Breast epithelium (tissue), 4 donors: ENCODE measurements around the gene GTPBP1. TPM values are rescaled to one million over a fixed set of nuclear protein-coding genes. Genes with fewer than 3 reads are reported as not detected.

Experiments
- DNase-seq, 2 donors: peaks; one replicate each; pipeline ENCODE4 v3.0.0-alpha.2; 2019; ENCODE audit warnings: low spot score in 2 of 2
- H3K27ac ChIP-seq, 2 donors: fragments of 200-600 bp; sonication (generic) in 1 of 2; one replicate each; pipeline ENCODE4 v1.5.1; 2016 to 2019; ENCODE audit warnings: mild to moderate bottlenecking in 1 of 2
- H3K27me3 ChIP-seq, 2 donors: fragments of 200-600 bp; sonication (generic) in 1 of 2; one replicate each; pipeline versions ENCODE4 v1.5.1 to v1.6.0; 2017 to 2019; ENCODE audit warnings: control low read depth in 1 of 2, mild to moderate bottlenecking in 1 of 2
- H3K36me3 ChIP-seq: fragments of 200-600 bp; one replicate; pipeline ENCODE4 v1.5.1; 2019
- H3K4me1 ChIP-seq, 2 donors: fragments of 200-600 bp; sonication (generic); one replicate each; pipeline ENCODE4 v1.5.1; 2016 to 2019; ENCODE audit warnings: control low read depth in 1 of 2
- H3K4me3 ChIP-seq, 3 donors: fragments of 200-600 bp; sonication (generic); 1 replicate in 2 of 3; 2 replicates in 1 of 3; pipeline ENCODE4 v1.5.1; 2016 to 2019; ENCODE audit warnings: mild to moderate bottlenecking in 3 of 3, moderate library complexity in 2 of 3
- H3K9me3 ChIP-seq, 2 donors: fragments of 200-600 bp; sonication (generic) in 1 of 2; one replicate each; pipeline ENCODE4 v1.5.1; 2016 to 2019; ENCODE audit warnings: control low read depth in 1 of 2
- POLR2A ChIP-seq: fragments of 450-650 bp; IDR thresholded peaks from one replicate; pipeline ENCODE4 v1.6.1; 2016; ENCODE audit warnings: antibody characterized with exemption, mild to moderate bottlenecking, moderate library complexity
- POLR2AphosphoS5 ChIP-seq, 3 donors: sonication (generic); formaldehyde crosslinking; IDR thresholded peaks; one replicate each; pipeline ENCODE4 v1.6.1; 2017; ENCODE audit warnings: antibody characterized with exemption in 3 of 3
- intact Hi-C: fragments of 100-400 bp; cut with DNase I; formaldehyde crosslinking; loops from one replicate; pipeline ENCODE4 v1.15.1; 2023; ENCODE audit warnings: low total_unique reads
- total RNA-seq, 3 donors: library from RNA; depleted of rRNA; stranded (reverse); fragments of >200 nt; gene quantifications; one replicate each; pipeline ENCODE4 v1.1.0, GENCODE V29; 2016
- TF ChIP-seq, protein P1 (sequence below), 3 donors: fragments of 450-650 bp; IDR thresholded peaks; one replicate each; pipeline ENCODE4 v1.5.1; 2016 to 2017; ENCODE audit warnings: antibody characterized with exemption in 3 of 3, mild to moderate bottlenecking in 3 of 3, moderate library complexity in 3 of 3

The GTPBP1 gene
- total RNA-seq, 3 donors from 2014 or later: 32.3 to 58.7 (median 56.9) TPM

DNA sequence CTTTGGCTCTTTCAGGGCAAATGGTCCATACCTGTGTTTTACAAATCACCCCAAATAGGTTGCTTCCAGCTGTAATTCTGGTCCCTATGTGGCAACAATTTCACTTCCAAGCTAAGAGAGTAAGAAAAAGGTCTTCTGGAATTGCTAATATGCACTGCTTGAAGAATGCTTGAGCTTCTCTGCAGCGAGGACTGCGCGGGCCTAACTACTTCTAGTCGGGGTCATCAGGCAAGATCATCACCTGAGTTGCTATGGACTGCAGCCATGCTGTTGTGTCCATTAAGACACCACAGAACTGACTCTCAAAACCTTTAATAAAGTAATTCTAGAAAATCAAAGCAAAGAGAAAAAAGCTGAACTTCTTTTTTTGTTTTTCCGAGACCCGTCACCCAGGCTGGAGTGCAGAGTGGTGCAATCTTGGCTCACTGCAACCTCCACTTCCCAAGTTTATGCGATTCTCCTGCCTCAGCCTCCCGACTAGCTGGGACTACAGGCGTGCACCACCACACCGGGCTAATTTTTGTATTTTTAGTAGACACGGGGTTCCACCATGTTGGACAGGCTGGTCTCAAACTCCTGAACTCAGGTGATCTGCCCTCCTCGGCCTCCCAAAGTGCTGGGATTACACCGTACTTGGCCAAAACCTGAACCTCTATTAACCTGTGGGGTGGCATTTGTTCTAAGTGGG lies 7.2 kb upstream of the GTPBP1 start:
- TF ChIP-seq, protein P1, sequence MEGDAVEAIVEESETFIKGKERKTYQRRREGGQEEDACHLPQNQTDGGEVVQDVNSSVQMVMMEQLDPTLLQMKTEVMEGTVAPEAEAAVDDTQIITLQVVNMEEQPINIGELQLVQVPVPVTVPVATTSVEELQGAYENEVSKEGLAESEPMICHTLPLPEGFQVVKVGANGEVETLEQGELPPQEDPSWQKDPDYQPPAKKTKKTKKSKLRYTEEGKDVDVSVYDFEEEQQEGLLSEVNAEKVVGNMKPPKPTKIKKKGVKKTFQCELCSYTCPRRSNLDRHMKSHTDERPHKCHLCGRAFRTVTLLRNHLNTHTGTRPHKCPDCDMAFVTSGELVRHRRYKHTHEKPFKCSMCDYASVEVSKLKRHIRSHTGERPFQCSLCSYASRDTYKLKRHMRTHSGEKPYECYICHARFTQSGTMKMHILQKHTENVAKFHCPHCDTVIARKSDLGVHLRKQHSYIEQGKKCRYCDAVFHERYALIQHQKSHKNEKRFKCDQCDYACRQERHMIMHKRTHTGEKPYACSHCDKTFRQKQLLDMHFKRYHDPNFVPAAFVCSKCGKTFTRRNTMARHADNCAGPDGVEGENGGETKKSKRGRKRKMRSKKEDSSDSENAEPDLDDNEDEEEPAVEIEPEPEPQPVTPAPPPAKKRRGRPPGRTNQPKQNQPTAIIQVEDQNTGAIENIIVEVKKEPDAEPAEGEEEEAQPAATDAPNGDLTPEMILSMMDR (IDR thresholded peaks at IDR 0.05): no peak
- TF ChIP-seq POLR2A (no peak), POLR2AphosphoS5 (IDR thresholded peaks at IDR 0.05) (no peak)
- H3K9me3 ChIP-seq: no peaks in the 10 kb centered on the region
- no peaks in the 10 kb centered on the region for H3K36me3 ChIP-seq
- peaks cover 0 to 30% of the 10 kb centered on the region in 2 donors for H3K4me1 ChIP-seq
- DNase-seq: no peak
- H3K27ac ChIP-seq: peak overlapping the region; percentile 91 to 99
- intact Hi-C loops: no loop called here
- no peaks in the 10 kb centered on the region for H3K27me3 ChIP-seq
- peak overlapping the region; percentile 74 to 97 (median 89) for H3K4me3 ChIP-seq

DNA sequence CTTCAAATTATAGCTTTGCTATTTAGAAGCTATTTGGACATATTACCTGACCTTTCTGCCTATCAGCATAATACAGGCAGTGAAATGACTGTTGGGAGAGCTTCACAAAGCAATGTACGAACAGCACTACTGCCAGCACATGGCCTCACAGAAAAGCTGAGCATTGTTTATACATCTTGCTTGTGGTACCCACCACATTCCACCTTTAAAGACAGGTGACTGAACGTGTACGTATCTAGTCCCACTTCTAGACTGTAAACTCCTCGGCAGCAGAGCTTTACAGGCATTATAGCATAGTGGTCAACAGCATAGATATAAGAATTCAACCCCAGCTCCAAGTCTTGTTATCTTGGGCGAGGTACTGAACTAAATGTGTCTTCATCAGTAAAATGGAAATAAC lies 6.6 kb upstream of the GTPBP1 start:
- intact Hi-C loops: no loop called here
- no peaks in the 10 kb centered on the region for H3K36me3 ChIP-seq

DNA sequence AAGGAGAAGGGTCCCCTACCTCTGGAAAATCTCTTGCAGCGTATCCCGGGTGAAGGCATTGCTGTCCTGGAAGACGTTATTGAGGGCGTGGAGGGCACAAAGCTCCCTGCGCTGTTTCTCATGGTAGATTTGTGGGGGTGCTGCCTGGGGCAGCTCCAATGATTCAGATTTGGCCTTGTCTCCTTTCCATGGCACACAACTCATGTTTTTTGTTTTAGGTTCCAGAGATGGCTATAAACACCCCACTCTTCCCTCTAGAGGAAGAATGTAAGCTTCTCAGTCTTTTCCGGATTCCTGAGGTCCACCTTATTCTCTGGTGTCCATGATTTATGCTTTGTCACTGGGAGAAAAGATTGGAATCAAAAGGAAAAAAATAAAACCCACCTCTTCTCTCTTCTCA lies 6.0 kb upstream of the GTPBP1 start:
- H3K9me3 ChIP-seq: no peaks in the 10 kb centered on the region
- intact Hi-C loops: loop anchor here (10.0 kb wide), 1 partner anchor 55 kb away; the partner anchor contains the start of gene SUN2
- TF ChIP-seq POLR2AphosphoS5 (IDR thresholded peaks at IDR 0.05): no peak
- TF ChIP-seq POLR2A: no peak
- TF ChIP-seq, protein P1 (IDR thresholded peaks at IDR 0.05): no peak
- no peaks in the 10 kb centered on the region for H3K27me3 ChIP-seq
- peak overlapping the region; percentile 91 to 99 for H3K27ac ChIP-seq
- peak overlapping the region; percentile 74 to 97 (median 89) for H3K4me3 ChIP-seq
- peaks cover 0 to 30% of the 10 kb centered on the region in 2 donors for H3K4me1 ChIP-seq
- no peaks in the 10 kb centered on the region for H3K36me3 ChIP-seq
- DNase-seq: no peak

More for the DNA sequence above, 6.6 kb upstream of the GTPBP1 start:
- Histone ChIP-seq H3K27me3 (no peaks in the 10 kb centered on the region), H3K9me3 (no peaks in the 10 kb centered on the region), H3K4me3 (peak overlapping the region; percentile 74 to 97 (median 89)), H3K4me1 (peaks cover 0 to 30% of the 10 kb centered on the region in 2 donors), H3K27ac (peak overlapping the region; percentile 91 to 99)
- TF ChIP-seq POLR2A (no peak), POLR2AphosphoS5 (IDR thresholded peaks at IDR 0.05) (no peak)
- TF ChIP-seq, protein P1 (IDR thresholded peaks at IDR 0.05): no peak
- DNase-seq: no peak

DNA sequence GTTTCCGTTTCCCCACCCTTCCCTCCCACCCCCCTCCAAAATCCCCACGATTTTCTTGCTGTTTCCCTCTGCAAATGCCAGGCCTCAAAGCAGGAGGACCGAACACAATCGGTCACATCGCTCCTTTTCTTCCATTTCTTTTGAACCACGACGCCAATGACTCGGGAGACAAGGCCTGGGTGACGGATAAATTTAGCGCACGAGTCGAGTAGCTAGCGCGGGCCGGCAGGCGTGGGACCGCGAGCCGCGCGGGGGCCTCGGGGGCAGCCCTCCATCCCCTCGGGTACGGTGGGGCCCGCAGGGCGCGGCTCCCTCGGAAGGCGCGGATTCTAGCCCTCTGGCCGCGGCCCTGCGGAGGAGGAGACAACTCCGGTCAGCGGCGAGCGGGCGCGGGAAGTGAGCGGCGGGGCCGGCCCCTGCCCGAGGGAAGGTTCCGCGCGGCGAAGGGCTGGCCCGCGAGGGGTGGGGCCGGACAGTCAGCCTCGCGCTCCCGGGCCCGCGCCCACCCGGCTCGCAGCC lies 5.4 kb upstream of the GTPBP1 start:
- H3K9me3 ChIP-seq: no peaks in the 10 kb centered on the region
- peak overlapping the region; percentile 91 to 99 for H3K27ac ChIP-seq
- peaks cover 0 to 30% of the 10 kb centered on the region in 2 donors for H3K4me1 ChIP-seq
- DNase-seq: peak in 1 of 2 donors; percentile 66
- TF ChIP-seq, protein P1 (IDR thresholded peaks at IDR 0.05): no peak
- no peak for TF ChIP-seq POLR2AphosphoS5 (IDR thresholded peaks at IDR 0.05)
- TF ChIP-seq POLR2A: no peak
- H3K36me3 ChIP-seq: no peaks in the 10 kb centered on the region
- H3K27me3 ChIP-seq: no peaks in the 10 kb centered on the region
- intact Hi-C loops: loop anchor here (10.0 kb wide), 1 partner anchor 54 kb away; the partner anchor contains the start of gene SUN2
- peak overlapping the region; percentile 74 to 97 (median 89) for H3K4me3 ChIP-seq
